HPDE6-E6E7 (cell line): ENCODE results near the gene TMEM235.
A peak's percentile ranks its signal among the peaks of the same experiment; 100 is the strongest.

Experiments
- DNase-seq: peaks from one replicate; pipeline ENCODE4 v3.0.0; 2011; ENCODE audit warnings: missing footprints; ENCODE audit errors: extremely low spot score

TMEM235 gene

GRCh38 chr17:78230996-78231935 lies at the start of gene TMEM235:
Gene TMEM235 (plus strand): TSS chr17:78231631. CDS start chr17:78232024, 393 bp downstream.
- DNase-seq = no peak

GRCh38 chr17:78182504-78182903 lies 48.9 kb upstream of the TMEM235 start:
- DNase-seq = no peak

DNA sequence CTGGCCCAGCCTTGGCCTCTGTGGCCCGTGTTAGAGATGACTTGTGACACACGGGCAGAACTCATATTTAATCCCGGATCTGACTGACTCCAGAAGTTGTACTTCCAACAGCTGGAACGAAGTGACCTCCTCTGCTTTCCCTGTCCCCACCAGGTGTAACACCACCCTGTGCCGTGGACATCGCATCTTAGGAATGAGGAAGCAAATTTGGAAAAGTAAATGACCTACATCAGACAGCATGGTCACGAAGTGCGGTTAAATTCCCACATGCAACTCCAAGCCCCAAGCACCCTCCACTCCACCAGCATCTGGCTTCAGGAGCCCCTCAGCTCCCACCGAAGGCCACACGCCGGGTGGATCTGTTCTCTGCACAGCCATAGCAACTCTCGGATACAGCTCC lies 47.5 kb upstream of the TMEM235 start:
- no peak for DNase-seq

DNA sequence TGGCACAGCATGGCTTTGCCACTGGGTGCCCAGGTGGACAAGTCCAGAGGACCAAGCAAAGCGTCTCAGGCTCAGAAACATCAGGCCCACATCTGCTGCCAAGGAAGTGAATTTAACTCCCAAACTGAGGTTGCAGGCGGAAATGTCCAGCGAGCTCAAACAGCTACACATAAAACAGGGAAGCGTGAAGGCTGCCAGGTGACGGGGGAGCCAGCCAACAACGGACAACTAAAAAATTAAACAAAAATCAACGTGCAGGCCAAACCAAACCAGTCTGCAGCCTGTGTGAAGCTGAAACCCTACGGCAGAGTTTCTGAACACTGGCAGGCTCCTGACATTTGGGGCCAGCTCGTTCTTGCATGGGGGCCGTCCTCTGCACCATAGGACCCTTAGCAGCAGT lies 47.1 kb upstream of the TMEM235 start:
- DNase-seq = no peak

DNA sequence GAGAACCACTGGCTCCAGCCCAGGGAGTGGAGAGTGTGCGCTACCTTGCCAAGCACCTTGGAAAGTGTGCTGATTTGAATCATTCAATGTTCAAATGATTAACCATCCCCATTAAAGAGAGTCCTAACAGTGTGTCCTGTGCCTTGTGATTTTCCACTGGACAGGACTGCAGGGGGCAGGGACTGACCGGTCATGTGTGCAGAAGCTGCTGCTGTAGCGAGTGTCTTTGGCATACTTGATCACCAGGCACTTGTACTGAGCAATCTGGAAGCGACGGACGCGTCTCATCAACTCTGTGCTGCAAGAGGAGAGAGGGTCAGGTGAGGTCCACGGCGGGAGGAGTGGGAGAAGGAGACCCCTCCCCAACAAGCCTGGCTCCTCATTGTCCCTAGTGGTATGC lies 46.6 kb upstream of the TMEM235 start:
- no peak for DNase-seq

DNA sequence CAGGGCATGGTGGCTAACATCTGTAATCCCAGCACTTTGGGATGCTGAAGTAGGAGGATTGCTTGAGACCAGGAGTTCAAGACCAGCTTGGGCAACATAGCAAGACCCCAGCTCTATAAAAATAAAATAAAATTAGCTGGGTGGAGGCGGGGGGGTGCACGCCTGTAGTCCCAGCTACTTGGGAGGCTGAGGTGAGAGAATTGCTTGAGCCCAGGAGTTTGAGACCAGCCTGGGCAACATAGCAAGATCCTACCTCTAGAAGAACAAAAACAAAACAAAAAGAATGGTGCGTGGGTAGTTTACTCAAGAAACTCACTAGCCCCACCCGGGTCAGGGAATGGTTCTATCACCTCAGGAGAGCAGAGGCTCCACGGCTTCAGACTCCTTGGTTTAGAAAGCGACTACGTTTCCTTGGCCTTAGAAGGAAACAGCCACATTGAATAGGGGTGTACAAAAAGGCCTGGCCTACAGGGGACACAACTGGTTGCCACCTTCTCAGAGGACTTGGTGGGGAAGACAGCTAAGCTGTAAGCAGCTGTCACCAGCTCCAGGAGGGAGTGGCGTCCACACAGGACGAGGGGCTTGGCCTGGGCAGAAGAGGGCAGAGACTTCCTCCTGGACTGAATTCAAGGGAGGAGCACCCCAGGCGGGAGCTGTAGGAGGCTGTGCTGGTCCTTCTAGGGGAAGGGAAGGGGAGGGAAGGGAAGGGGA lies 45.3 kb upstream of the TMEM235 start:
- DNase-seq = no peak

DNA sequence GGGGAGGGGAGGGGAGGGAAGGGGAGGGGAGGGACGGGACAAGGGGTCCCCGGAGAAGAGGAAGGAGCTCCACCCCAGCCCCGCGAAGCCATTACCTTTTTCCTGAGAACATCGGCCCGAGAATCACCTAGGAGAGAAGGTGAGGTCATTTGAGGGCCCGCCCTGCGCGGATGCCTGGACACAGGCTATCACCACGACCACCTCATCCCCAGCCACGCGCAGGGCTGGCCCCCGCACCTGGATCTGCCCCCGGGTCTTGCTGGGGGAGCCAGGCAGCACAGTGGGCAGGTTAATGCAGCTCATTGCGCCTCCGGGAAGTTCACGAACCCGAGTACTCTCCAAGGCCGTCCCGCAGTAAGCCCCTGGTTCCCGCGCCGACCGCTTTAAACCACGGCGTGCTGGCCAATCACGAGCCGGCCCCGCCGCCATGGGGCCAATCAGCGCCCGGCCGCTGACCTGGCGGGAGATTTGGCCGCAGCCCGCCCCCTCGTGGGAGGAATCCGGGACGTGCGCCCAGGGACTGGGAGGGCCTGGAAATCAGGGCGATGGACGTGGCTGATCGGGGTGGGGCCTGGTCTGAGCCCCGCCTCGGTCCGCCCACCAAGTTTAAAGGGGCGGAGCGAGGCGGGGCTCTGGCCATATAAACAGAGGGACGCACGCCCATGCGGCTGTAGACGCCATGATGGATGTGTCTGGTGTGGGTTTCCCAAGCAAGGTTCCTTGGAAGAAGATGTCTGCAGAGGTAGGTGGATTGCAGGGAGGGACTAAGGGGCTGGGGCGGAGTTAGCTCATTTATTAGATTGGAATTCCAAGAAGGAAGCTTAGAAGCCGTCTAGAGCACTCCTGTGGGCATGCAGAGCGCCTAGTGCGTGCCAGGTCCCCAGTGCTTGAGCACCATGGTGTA lies 44.5 kb upstream of the TMEM235 start, which contains the start of the genes AFMID and TK1:
Gene AFMID, plus strand, starts transcription at position 671 of the 904 bp plus-strand sequence. Its CDS starts 9 bp downstream, at position 680.
Gene TK1, minus strand, starts transcription at position 361 of the 904 bp plus-strand sequence. Its CDS starts 58 bp downstream, at position 303.
- DNase-seq = peak; percentile 98

GRCh38 chr17:78196716-78197115 lies 34.7 kb upstream of the TMEM235 start:
- no peak for DNase-seq

DNA sequence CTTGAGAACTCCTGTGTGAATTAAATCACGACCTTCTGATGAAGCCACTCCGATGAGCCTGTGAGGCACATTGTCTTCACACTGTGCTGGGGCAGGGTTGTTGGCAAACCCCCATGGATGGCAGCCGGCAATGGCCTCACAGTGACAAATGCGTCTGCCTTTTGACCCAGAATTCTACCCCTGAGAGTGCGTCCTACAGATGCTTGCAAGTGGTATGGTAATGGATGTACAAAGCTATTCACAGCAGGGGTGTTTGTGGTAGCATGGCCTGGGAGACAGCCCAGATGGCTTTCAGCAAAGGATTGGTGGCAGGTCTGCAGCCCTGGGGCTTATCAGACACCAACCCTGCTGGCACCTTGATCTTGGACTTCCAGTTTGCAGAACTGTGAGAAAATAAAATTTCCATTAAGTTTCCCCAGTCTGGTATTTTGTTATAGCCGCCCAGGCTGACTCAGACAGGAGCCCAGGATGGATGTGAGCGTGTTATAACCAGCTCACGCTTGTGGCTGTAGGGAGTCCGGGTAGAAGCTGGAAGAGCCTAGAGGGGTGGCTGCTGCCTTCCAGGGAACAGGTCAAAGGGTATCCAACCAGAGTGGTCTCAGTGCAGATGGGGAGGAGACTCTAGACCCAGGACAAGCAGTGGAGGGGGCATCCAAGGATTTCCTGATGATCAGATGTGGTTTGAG lies 34.1 kb upstream of the TMEM235 start:
- DNase-seq = no peak

DNA sequence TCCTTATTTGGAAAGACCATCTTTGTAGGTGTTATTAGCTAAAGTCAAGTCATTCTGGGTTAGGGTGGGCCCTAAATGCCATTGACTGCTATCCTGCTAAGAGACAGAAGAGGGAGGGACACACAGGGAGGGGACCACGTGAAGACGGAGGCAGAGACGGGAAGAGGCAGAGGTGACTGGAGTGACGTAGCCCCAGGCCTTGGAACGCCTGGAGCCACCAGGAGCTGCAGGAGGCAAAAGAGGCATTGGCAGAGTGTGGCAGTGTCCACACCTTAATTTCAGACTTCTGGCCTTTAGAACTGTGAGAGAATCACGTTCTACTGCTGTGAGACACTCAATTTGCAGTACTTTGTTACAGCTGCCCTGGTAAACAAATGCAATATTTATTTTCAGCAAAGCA lies 31.0 kb upstream of the TMEM235 start:
- DNase-seq = no peak

DNA sequence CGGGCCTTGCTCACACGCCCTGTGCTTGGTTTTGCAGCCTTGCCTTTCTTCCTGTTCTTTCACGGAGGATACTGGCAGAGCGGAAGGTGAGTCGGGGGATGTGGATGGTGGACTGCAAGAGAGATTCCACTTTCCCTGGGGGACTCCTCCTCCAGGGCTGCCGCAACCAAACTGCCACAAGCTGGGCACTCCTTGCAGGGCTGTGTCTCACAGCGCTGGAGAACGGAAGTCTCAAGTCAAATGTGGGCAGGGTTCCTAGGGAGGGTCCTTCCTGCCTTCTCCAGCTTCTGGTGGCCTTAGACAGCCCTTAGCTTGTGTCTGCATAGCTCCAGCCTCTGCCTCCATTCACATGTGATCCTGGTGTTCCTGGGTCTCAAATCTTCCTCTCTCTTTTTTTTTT lies 28.8 kb upstream of the TMEM235 start:
- no peak for DNase-seq

- DNase-seq = no peak
These were observed 26.9 kb upstream of the TMEM235 start for GRCh38 chr17:78204387-78205123.

DNA sequence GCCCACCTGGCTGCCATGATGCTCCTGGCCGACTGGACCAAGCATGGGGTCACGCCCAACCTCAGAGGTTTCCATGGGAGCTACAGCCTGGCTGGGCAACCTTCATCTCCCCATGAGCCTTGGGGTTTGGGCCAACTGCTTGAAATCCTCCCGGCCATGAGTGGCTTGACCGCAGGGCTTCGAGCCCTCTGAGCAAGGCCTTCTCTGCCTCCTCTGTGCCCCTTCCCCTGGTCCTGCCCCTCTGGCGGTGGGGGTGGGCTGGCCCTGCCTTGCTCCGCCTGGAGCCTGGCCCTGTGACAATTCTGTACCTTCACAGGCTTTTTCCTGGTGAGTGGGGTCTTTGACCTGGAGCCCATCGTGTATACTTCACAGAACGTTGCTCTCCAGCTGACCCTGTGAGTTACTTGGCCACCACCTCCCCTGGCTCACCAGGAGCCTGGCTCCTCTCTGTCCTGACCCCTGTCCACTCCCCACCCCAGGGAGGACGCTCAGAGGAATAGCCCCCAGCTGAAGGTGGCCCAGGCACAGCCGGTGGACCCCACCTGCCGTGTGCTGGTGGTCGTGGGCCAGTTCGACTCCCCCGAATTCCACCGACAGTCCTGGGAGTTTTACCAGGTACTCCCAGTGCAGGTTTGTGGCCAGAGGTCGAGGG lies 26.2 kb upstream of the TMEM235 start:
- DNase-seq = no peak

- no peak for DNase-seq
These were observed 25.1 kb upstream of the TMEM235 start for GRCh38 chr17:78206298-78206697.

DNA sequence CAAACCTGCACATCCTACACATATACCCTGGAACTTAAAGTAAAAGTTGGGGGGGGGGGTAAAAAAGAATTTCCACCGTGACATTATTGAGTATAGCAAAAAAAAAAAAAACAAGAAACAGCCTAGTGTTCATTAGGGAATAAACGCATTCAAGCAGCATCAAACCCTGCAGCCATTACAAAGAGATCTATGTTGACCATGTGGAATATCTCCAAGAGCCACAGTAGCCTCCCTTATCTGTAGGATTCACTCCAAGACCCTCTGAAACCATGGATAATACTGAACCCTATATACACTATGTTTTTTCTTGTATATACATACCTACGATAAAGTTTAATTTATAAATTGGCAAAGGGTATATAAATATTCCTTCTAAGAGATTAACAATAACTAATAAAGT lies 22.9 kb upstream of the TMEM235 start:
- DNase-seq = no peak

DNA sequence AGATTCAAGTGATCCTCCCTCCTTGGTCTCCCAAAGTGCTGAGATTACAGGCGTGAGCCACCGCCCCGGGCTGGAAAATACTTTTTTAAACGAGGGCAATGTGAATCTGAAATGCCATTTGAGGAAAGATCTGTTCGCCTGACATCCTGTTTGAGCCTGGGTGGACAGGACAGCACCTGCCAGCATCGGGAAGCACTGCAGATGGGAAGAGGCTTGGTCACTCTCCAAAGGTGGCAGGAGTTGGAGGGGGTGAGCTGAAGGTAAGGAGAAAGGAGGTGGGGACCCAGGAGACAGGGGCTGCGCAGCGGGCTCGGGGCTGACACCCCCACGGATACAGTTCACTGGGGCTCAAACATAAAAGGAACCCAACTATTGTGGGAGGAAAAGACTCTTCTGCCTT lies 21.3 kb upstream of the TMEM235 start:
- no peak for DNase-seq

GRCh38 chr17:78211032-78211431 lies 20.4 kb upstream of the TMEM235 start:
- no peak for DNase-seq

DNA sequence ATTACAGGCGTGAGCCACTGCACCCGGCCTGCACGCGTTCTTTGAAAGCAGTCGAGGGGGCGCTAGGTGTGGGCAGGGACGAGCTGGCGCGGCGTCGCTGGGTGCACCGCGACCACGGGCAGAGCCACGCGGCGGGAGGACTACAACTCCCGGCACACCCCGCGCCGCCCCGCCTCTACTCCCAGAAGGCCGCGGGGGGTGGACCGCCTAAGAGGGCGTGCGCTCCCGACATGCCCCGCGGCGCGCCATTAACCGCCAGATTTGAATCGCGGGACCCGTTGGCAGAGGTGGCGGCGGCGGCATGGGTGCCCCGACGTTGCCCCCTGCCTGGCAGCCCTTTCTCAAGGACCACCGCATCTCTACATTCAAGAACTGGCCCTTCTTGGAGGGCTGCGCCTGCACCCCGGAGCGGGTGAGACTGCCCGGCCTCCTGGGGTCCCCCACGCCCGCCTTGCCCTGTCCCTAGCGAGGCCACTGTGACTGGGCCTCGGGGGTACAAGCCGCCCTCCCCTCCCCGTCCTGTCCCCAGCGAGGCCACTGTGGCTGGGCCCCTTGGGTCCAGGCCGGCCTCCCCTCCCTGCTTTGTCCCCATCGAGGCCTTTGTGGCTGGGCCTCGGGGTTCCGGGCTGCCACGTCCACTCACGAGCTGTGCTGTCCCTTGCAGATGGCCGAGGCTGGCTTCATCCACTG lies 17.3 kb upstream of the TMEM235 start, which contains the start of gene BIRC5:
Gene BIRC5, plus strand, starts transcription at position 238 of the 690 bp plus-strand sequence. Its CDS starts 64 bp downstream, at position 302.
- peak; percentile 82 for DNase-seq

DNA sequence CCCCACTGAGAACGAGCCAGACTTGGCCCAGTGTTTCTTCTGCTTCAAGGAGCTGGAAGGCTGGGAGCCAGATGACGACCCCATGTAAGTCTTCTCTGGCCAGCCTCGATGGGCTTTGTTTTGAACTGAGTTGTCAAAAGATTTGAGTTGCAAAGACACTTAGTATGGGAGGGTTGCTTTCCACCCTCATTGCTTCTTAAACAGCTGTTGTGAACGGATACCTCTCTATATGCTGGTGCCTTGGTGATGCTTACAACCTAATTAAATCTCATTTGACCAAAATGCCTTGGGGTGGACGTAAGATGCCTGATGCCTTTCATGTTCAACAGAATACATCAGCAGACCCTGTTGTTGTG lies 16.7 kb upstream of the TMEM235 start:
- DNase-seq = no peak
